GM12878 (cell line): ENCODE data around the gene RRAS.

Experiments
- CREB1 ChIP-seq: IDR thresholded peaks from 2 replicates; pipeline ENCODE4 v1.6.1; 2012; ENCODE audit warnings: low read depth, mild to moderate bottlenecking, inconsistent platforms
- EP300 ChIP-seq, 2 experiments: fragments of 150-350 bp in 1 of 2; IDR thresholded peaks; 2 replicates each; pipeline ENCODE4 v1.6.1; 2011 to 2012; ENCODE audit warnings: low read depth in 2 of 2, low read length in 2 of 2, borderline replicate concordance in 1 of 2, improper control_type of control experiment in 1 of 2, inconsistent platforms in 1 of 2; ENCODE audit not compliant: control insufficient read depth in 1 of 2
- NRF1 ChIP-seq: conservative IDR thresholded peaks from 2 replicates; pipeline ENCODE4 v1.6.1; 2011; ENCODE audit warnings: mild to moderate bottlenecking, low read depth, low read length, improper control_type of control experiment
- POLR2A ChIP-seq: IDR thresholded peaks from 2 replicates; pipeline ENCODE4 v1.6.1; 2011; ENCODE audit warnings: low read depth, mild to moderate bottlenecking, low read length
- POLR2AphosphoS5 ChIP-seq: IDR thresholded peaks from 2 replicates; pipeline ENCODE4 v1.6.1; 2011; ENCODE audit warnings: mild to moderate bottlenecking, low read length, inconsistent platforms
- SPI1 ChIP-seq: IDR thresholded peaks from 2 replicates; pipeline ENCODE4 v1.6.1; 2011; ENCODE audit warnings: low read depth, mild to moderate bottlenecking, low read length, moderate library complexity, borderline replicate concordance; ENCODE audit not compliant: insufficient read depth
- TAF1 ChIP-seq: IDR thresholded peaks from 2 replicates; pipeline ENCODE4 v1.6.1; 2011; ENCODE audit warnings: mild to moderate bottlenecking, low read depth, low read length, borderline replicate concordance
- ZNF384 ChIP-seq: IDR thresholded peaks from 2 replicates; pipeline ENCODE4 v1.6.1; 2012; ENCODE audit warnings: low read depth, mild to moderate bottlenecking, low read length, improper control_type of control experiment, borderline replicate concordance
- TF ChIP-seq, protein P1 (sequence below): IDR thresholded peaks from 2 replicates; pipeline ENCODE4 v1.6.1; 2012; ENCODE audit warnings: low read depth, low read length, improper control_type of control experiment
- TF ChIP-seq, protein P2 (sequence below), 3 experiments: IDR thresholded peaks in 2 of 3; conservative IDR thresholded peaks in 1 of 3; 2 replicates each; pipeline ENCODE4 v1.5.1; 2011; ENCODE audit warnings: low read depth in 3 of 3, low read length in 3 of 3, mild to moderate bottlenecking in 3 of 3, control low read depth in 2 of 3, moderate library complexity in 2 of 3, inconsistent platforms in 1 of 3, mixed read lengths in 1 of 3; ENCODE audit not compliant: control insufficient read depth in 2 of 3, insufficient read depth in 1 of 3; ENCODE audit errors: extremely low read depth in 1 of 3
- TF ChIP-seq, protein P3 (sequence below): fragments of 450-650 bp; IDR thresholded peaks from 2 replicates; pipeline ENCODE4 v1.6.1; 2016; ENCODE audit warnings: mild to moderate bottlenecking, moderate library complexity, borderline replicate concordance

DNA sequence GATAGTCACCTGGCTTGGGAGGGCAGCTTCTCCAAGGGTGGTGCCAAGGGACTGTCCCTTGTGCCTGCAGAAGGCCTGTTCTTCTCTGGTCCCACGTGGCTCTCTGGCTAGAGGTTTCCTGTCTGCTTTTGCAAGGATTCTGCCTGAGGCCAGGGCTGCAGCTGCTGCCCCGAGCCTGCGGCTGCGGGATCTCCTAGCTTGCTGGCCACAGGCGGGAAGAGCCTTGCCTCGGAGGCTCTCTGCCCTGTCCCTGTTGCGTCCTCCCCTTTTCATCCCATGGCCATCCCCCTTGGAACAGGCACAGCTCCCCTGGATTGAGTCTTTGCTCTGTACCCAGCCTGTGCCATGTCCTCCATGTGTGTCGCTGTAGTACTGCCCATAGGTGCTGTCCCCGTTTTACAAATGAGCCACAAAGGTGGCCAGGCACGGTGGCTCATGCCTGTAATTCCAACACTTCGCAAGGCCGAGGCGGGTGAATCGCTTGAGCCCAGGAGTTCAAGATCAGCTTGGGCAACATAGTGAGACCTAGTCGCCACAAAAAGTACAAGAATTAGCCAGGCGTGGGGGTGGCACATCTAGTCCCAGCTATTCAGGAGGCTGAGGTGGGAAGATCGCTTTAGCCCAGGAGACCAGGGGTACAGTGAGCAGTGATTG, 16.6 kb upstream of the RRAS start:
- TF ChIP-seq NRF1 (no peak), CREB1 (no peak), POLR2A (no peak), TAF1 (no peak), EP300 (IDR thresholded peaks at IDR 0.05; ENCODE audit: borderline replicate concordance in 1 of 2, control insufficient read depth in 1 of 2, low read depth in 2 of 2, low read length in 2 of 2) (no peak), SPI1 (no peak), POLR2AphosphoS5 (no peak), ZNF384 (no peak)
- TF ChIP-seq, protein P1, sequence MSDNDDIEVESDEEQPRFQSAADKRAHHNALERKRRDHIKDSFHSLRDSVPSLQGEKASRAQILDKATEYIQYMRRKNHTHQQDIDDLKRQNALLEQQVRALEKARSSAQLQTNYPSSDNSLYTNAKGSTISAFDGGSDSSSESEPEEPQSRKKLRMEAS, result no peak
- TF ChIP-seq, protein P2, sequence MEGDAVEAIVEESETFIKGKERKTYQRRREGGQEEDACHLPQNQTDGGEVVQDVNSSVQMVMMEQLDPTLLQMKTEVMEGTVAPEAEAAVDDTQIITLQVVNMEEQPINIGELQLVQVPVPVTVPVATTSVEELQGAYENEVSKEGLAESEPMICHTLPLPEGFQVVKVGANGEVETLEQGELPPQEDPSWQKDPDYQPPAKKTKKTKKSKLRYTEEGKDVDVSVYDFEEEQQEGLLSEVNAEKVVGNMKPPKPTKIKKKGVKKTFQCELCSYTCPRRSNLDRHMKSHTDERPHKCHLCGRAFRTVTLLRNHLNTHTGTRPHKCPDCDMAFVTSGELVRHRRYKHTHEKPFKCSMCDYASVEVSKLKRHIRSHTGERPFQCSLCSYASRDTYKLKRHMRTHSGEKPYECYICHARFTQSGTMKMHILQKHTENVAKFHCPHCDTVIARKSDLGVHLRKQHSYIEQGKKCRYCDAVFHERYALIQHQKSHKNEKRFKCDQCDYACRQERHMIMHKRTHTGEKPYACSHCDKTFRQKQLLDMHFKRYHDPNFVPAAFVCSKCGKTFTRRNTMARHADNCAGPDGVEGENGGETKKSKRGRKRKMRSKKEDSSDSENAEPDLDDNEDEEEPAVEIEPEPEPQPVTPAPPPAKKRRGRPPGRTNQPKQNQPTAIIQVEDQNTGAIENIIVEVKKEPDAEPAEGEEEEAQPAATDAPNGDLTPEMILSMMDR (IDR thresholded peaks at IDR 0.05 in 2 of 3, conservative IDR thresholded peaks at IDR 0.05 in 1 of 3; ENCODE audit: control insufficient read depth in 2 of 3, extremely low read depth in 1 of 3, insufficient read depth in 1 of 3, low read depth in 3 of 3, low read length in 3 of 3), result no peak
- TF ChIP-seq, protein P3, sequence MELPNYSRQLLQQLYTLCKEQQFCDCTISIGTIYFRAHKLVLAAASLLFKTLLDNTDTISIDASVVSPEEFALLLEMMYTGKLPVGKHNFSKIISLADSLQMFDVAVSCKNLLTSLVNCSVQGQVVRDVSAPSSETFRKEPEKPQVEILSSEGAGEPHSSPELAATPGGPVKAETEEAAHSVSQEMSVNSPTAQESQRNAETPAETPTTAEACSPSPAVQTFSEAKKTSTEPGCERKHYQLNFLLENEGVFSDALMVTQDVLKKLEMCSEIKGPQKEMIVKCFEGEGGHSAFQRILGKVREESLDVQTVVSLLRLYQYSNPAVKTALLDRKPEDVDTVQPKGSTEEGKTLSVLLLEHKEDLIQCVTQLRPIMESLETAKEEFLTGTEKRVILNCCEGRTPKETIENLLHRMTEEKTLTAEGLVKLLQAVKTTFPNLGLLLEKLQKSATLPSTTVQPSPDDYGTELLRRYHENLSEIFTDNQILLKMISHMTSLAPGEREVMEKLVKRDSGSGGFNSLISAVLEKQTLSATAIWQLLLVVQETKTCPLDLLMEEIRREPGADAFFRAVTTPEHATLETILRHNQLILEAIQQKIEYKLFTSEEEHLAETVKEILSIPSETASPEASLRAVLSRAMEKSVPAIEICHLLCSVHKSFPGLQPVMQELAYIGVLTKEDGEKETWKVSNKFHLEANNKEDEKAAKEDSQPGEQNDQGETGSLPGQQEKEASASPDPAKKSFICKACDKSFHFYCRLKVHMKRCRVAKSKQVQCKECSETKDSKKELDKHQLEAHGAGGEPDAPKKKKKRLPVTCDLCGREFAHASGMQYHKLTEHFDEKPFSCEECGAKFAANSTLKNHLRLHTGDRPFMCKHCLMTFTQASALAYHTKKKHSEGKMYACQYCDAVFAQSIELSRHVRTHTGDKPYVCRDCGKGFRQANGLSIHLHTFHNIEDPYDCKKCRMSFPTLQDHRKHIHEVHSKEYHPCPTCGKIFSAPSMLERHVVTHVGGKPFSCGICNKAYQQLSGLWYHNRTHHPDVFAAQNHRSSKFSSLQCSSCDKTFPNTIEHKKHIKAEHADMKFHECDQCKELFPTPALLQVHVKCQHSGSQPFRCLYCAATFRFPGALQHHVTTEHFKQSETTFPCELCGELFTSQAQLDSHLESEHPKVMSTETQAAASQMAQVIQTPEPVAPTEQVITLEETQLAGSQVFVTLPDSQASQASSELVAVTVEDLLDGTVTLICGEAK, result no peak
